DMS79 treated with DMSO at 0.1 percent for 48 hours (cell line): Measurements from ENCODE around the gene SORCS2.
"Not testable (repeated sequence)": the region's sequence is repeated elsewhere in the genome, so short reads cannot be mapped to it uniquely, and the experiment has no call there.

Experiments used
- DNase-seq: peaks from one replicate; lab custom pipeline; 2025; lab: John Stamatoyannopoulos, UW

Gene SORCS2

DNA sequence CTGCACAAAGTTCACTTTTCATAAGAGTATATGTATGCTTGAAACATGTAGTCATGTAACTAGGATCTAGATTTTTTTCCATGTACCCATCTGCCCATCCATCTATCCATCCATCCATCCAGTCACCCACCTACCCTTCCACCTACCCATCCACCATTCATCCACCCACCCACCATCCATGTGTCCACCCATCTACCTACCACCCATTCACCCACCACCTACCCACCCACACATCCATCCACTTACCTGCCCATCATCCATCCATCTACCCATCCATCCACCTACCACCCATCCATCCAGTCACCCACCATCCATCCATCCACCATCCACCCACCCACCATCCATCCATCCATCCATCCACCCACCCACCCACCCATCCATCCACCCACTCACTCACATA, 364.2 kb downstream of the SORCS2 start:
- no peak for DNase-seq

DNA sequence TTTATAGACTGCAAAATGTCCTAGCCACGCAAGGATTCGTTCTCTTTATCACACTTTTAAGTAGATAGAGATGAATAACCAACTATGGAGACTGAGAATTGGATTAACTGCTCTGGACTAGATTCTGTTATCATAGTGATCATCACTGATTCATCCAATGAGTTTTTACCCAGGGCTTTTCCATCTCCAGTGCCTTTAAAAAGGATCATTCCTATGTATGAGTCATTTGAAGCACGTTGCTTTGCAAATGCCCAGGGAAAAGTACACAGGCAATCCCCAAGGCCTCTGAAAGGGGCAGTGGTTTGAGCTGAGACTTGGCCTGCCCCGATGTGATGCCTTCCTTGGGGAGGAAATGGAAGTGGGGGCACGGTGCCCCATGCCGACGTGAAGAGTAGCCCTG, 365.1 kb downstream of the SORCS2 start:
- no peak for DNase-seq

DNA sequence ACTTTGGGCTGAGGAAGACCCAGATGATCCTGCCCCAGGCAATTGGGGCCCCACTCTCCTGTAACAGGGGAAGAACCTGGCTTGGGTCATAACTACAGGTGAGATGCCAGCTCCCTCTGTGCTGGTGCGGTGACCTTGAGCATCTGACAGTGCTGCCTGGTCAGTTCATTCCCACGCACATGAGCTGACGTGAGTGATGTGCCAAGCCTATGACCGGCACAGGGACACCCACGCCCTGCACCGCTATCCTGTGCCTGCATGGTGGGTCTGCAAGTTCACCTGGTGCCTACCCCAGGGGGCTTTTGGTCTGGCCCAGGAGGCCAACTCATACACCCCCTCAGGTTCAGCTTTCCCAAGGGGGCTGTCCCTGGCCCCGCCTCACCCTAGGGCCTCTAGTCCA, 366.1 kb downstream of the SORCS2 start:
- DNase-seq: no peak

DNA sequence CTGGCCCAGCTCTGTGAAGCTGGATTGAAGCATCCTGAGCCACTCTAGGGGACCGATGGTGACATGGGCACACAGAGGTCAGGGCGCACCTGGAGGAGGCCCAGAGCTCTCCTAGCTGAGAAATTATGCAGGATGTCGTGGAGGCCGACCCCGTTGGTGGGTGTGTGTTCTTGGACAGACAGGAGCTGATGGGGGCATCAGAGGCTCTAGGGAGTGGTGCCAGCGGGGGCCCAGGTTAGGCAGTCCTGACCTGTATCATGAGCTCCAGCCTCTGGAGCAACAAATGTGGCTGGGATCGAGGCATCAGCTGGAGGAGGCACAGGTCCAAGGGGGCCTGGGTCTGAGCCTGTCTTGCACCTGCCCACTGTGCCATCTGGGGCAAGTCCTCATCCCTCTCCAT, 367.0 kb downstream of the SORCS2 start:
- DNase-seq: no peak

DNA sequence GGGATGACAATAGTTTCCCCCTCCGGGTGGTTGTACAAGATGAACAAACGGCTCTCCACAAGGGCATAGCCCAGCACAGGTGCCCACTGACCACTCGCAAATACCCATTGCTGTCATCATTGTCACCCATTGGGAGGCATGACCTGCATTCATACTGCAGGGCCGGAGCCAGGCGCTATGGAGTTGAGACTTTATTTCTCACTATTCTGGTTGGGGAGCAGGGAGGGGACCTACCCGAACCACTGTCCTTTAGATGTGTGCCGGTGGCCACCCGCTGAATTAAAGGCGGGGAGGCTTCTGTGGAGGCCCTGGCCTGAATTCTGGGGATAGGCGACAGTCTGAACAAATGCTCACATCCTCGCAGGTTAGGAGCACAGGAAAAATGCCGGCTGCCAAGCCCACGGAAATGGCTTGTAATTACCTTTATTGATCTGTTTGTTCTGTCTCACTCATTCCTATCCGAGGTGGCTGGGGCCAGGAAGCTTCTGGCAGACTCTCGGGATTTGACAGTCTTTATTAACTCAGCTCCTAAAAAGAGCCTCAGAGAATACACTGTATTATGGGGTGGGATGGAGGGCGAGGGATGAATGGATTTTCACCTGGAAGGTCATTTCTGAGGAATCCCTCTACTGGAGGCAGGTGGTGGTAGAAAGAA, 367.5 kb downstream of the SORCS2 start:
- no peak for DNase-seq

DNA sequence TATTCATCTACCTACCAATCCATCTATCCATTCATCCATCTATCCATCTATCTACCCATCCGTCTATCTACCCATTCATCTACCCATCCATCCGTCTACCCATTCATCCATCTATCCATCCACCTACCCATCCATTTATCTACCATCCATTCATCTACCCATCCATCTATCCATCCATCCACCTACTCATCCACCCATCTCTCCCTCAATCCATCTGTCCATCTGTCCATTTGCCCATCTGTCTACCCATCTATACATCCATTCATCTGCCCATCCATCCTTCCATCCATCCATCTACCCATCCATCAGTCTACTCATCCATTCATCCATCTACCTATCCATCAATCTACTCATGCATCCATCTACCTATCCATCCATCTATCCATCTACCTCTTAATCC, 369.2 kb downstream of the SORCS2 start:
- DNase-seq: no peak

DNA sequence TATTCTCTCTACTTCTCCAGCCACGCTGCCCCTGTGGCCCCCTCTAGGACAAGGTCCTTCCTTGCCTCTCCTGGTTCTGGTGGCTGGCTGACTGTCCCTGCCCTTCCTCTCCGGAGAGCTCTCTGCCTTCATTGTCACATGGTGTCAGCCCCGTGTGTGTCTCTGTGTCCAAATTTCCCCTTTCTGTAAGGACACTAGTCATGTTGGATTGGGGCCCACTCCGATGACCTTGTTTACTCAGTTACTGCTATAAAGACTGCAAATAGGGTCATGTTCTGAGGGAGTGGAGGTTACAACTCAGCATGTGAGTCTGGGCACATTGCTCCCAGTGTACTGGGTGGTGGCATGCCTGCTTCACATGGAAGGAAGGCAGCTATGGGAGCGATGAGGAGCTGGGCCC, 371.9 kb downstream of the SORCS2 start:
- no peak for DNase-seq

DNA sequence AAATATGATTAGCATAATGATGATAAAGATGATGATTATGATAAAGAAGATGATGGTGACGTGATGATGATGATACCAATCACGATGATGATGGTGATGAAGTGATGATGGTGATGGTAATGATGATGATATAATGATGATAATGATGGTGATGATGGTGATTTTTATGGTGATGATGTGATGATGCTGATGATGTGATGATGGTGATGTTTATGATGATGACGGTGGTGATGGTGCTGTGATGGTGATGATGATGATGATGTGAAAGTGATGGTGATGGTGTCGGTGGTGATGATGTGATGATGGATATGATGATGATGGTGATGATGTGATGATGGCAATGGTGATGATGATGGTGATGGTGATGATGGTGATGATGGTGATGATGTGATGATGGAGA, 373.1 kb downstream of the SORCS2 start:
- DNase-seq: no peak

DNA sequence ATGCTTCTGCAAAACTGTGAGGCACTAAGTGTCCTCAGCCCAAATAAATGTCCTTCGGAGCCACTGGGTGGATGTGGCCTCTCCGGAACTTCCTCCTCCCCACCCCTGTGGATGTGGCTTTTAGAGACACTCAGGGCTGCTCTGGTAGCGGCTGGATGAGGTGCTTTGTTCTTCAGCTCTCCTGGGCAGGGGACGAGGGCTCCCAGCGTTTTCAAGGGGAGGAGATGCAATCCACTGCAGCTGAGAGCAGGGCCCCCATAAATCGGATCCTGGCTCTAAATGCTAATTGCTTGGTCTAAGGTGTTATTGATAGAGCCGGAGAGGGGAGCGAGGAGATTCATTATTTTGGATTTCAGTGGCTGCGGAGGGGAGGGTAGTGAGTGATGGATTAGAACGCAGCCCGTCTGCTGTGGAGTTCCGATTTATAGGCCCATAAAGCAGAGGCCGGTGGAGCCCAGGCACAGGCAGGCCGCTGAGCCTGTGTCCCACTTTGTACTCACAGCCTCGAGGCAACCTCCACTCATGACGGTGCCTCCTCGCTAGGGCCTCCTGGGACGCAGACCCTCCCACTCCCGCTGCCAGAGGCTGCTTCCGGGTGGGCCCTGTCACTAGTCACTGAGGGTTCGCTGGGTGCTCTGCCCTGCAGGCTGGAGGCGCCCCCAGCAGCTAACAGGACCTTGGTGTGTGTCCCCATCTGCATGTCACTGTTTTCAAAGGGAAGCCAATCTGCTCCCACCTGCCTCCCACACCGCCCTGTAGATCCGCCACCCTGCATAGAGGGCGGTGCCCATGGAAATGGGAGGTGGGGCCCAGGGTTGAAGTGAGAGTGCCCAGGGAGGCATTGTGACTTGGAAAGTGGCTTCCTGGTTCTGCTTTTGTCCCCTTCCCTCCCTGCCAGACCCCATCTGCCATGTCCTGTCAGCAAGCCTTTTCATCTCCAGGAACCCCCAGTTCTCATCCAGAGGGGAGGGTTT, 377.8 kb downstream of the SORCS2 start:
- DNase-seq: no peak

DNA sequence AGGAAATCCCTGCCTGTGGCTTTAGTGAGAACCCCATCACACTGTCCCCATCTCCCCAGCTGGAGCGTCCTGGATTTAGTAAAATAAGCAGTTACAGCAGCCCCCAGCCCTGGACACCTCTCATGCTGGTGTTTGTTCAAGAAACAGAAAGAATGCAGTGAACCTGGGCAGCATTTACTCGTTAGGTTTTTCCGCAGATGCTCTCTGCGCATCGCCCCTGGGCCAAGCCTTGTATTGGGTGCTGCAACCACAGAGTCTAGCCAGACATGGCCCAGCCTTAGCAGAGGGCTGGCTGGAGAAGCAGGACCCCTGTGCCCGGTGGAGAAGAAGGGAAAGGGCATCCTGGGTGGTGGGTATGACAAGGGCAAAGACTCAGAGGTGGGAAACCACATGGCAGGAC, 378.7 kb downstream of the SORCS2 start:
- DNase-seq: no peak

DNA sequence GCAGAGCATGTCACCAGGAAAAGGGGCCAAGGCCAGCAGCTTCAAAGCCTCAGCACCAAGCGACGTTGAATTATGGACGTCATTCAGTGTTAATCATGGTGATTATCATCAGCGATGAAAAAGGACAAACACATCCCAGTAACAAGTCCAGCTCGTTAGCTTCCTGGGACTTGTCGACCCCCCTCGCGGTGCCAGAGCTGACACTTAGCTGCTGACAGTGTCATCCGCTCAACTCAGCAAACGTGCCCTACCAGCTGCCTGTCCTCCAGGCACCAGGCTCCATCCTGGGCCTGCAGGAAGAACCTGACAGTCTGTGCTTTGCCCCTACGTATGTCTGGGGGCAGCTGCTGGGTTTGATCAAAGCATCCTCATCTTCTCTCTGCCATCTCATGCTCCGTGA, 379.4 kb downstream of the SORCS2 start:
- DNase-seq: no peak

DNA sequence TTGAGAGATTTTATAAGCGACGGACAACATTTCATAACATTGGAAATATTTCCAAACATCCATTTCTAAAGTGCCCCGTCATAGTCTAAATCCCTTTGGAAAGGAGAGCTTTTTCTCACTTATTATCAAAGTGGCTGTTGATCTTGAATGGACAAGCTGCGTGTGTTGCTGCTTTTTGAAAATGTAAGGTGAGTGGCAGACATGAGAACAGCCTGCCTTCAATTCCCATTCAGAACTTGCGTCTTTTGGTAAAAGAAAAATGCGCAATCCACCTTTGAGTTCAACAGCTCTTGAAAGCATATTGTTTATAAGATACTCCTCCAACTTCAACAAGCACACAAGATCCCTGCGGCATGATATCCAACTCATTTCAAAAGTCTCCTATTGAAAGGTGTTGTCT, 380.6 kb downstream of the SORCS2 start:
- DNase-seq: no peak

DNA sequence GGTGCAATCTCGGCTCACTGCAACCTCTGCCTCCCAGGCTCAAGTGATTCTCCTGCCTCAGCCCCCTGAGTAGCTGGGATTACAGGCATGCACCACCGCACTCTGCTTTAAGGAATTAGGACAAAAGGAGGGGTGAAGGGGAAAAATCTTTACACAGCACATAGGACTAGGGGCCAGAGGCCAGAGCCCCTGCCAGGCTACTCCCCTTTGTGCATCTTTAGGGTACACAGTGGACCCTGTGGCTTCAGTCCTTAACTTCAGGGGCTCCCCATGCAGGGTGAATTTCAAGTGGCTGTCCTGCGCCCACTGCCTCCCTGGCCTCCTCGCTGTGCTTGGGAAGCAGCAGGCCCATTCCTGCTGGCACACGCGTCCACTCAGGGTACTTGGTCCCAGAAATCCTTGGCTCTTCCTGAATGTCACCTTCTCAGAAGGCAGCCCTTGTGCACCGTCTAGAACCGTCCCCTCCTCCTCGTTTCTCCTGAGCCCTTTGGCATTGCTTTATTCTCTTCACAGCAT, 381.3 kb downstream of the SORCS2 start:
- no peak for DNase-seq

DNA sequence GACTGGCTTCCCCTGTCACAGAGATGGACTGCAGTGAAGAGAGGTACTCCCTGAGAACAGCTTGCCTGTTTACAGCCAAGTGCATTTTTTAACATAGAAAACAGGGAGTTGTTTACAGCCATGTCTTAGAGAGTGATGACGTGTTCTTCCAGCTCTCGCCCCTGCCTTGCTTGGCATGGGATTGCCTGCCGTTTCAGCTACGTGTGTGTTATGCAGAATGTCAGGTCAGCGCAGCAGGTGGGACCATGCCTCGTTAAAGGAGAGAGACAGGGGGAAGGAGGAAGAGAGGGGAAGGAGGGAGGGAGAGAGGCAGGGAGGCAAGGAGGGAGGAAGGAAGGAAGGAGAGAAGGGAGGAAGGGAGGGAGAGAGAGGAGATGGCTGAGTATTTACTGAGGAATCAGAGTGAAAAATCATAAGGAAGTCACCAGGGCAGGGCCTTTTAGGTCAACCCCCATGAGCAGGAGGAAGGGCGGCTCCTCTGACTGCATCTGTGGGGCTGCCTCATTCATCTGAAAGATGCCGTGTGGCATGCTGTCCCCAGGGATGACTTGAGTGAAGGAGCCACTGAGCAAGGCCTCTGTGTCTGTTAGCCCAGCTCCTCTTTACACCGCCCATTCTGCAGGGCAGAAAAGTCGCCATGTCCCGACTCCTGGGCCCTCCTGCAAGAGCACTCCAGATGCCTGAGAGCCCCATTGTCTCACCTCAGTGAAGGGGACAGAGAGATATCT, 382.1 kb downstream of the SORCS2 start:
- no peak for DNase-seq

DNA sequence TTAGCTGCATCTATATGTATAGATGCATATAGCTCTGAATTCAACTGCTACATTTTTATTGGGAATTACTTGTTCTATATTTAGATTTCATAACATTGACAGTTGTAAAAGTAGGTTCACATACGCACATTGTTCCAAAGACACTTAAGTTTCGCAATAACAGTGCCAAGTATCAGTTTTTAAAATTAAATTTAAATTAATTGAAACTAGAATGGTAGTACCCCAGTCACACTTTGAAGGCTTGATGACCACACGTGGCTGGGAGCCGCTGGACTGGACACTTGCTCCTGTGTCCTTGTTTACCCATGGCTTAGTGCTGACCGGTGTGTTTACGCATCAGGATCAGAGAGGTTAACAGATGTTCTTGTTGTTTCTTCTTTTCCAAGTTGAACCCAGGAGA, 383.1 kb downstream of the SORCS2 start:
- no peak for DNase-seq

DNA sequence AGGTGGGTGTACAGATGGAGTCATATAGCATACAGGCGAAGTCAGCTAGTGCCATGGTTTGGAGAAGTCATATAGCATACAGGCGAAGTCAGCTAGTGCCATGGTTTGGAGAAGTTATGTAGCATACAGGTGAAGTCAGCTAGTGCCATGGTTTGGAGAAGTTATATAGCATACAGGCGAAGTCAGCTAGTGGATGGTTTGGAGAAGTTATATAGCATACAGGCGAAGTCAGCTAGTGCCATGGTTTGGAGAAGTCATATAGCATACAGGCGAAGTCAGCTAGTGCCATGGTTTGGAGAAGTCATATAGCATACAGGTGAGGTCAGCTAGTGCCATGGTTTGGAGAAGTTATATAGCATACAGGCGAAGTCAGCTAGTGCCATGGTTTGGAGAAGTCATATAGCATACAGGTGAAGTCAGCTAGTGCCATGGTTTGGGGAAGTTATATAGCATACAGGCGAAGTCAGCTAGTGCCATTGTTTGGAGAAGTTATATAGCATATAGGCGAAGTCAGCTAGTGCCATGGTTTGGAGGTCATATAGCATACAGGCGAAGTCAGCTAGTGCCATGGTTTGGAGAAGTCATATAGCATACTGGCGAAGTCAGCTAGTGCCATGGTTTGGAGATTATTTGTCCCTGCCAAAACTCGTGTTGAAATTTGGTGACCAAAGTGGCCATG, 385.2 kb downstream of the SORCS2 start:
- DNase-seq: not testable (repeated sequence)

DNA sequence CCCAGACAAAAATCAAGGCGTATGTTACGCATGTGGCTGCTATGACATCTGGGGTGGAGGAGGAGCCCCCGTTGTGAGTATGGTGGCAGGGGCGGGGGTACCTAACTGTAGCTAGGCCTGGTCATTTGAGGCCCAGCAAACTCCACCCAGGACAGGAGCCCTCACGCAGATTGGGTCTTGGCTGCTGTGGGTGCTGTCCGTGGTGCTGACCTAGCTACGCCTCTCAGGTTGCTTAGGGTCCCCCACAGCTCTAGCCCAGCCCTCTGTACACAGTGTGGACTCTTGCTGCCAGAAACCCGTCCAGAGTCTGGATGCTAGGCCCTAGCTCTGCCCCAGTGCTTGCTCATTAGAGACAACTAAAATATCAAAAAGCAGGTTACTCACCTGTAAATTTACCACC, 389.1 kb downstream of the SORCS2 start:
- no peak for DNase-seq

DNA sequence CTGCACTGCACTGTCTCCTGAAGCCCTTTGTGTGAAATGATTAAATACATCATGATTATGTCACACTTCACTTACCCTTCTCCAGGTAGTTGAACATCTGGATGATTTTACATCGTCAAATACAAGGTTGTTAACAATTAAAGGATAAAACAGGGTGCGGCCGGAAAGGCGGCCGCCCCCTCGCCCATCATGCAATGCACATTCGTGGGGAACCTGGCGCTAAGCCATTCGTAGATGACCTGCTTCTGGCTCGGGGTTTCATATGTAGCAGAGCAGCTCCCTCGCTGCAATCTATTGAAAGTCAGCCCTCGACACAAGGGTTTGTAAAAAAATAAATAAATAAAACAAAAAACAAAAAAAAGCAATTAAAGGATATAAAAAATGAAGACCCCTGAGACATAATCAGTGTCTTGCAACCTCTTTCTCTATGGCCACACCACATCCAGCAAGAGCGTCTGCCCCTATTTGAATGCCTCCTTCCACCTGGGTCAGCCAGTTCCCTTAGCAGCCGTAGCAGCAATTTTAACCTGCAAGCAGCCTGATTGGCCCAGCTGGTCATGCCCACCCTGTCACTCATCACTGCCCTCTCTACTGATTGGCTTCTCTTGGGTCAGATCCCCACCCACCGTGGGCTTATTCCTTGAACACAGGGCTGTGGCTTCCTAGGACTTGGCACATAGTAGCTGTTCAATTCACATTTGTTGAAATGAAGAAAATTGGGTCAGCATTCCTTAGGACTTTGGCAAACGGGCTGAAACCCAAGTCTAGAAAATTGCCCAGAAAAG, 390.2 kb downstream of the SORCS2 start:
- DNase-seq: no peak

DNA sequence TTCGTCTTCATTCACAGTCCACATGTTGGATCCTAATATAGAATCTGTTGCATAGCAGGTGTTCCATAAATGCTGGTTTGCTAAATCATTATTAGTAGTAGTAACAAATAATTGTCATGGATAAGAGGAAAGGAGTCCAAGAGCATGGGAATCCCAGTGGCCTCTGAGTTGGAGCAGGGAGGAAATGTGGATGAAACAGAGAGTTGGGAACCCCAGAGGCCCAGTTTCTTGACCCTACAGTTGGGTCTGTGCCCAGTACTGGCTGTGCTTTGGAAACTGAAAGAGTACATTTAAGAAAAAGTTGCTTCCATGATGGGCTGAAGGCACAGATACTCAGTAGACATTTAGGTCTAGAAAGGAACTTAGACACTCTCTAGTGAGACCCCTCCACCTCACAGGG, 391.8 kb downstream of the SORCS2 start:
- DNase-seq: no peak

DNA sequence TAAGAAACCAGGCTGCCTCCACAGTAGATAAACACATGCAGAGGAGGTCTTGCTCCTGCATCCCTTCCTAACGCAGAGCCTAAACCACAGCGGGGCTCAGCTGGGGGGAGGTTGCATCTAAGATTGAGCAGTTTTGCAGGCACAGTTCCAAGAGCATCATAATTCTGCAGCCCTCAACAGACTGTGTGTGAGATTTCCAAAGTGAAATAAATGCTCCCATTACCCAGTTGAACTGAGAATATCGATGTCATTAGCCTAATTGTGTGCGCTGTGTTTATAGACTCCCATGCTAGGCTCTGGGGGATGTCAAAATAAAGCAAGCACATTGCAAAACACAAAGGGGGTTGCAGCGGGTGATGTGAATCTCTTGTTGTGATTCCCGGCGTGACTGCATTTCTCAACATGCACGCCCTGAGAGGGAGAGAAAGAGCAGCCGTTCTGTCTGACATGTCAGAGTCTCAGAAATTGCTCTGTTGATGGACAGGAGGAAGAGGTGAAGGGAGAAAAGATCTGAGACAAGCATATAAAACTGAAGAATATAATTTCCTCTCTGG, 392.3 kb downstream of the SORCS2 start:
- no peak for DNase-seq

DNA sequence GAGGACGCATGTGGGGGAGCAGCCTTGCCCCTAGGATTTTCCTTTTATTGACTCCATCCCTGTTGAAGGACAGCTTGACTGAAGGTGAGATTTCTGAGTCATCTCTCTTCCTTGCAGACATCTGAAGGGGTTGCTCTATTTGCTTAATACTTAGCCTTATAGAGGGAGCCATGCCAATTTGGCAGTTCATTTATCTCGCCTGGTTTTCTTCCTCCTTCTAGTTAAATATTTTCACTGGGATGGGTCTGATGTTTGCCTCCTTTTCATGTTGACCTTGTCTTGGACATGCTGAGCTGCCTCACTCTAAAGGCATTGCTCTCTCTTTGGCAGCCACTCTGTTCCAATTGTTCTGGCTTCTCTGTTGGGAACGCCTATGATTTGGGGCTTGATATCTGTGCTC, 393.4 kb downstream of the SORCS2 start:
- no peak for DNase-seq
